Measurements from ENCODE around the gene C1orf198. TPM values are rescaled to one million over a fixed set of nuclear protein-coding genes. Genes with fewer than 3 reads are reported as not detected.

The C1orf198 gene
- total RNA-seq, 1 experiment from 2014 or later, result 20.5 TPM

DNA sequence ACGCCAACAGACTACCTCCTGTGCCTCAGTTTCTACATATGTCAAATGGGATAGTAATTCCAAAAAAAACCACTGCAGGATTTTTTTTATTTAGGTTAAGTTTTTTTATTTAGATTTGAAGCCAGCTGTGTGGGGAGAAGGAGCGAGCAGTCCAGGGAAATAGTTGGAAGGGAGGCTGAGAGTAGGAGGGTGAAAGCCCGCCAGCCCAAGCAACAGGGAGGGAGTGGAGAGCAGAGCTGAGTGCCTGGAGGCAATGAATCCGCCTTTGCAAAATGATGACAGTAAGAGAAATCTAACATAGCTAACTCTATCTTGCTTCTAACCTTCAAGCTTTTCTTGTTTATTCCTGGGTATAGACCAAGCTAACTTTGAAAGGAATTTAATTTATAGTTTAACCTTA is 15.6 kb upstream of the C1orf198 start:
- Histone ChIP-seq H3K9me3 (ENCODE audit: insufficient read depth, low read depth) (peaks cover 6% of the 10 kb centered on the region; the same call in 1 of the 2 replicates), H3K36me3 (ENCODE audit: low read depth) (no peaks in the 10 kb centered on the region), H4K20me1 (ENCODE audit: insufficient read depth) (no peaks in the 10 kb centered on the region), H3K4me1 (replicated peaks; ENCODE audit: insufficient read depth) (no peaks in the 10 kb centered on the region), H3K9me2 (ENCODE audit: insufficient read depth) (no peaks in the 10 kb centered on the region), H3K27ac (no peak overlapping the region), H3F3A (ENCODE audit: insufficient read depth, low read depth) (no peaks in the 10 kb centered on the region), H3K4me2 (no peak overlapping the region), H3K27me3 (ENCODE audit: insufficient read depth, low read depth) (peaks cover 58% of the 10 kb centered on the region), H3K79me2 (ENCODE audit: low read depth) (no peaks in the 10 kb centered on the region), H3K4me3 (no peak overlapping the region), H2AFZ (no peak overlapping the region)
- TF ChIP-seq, protein P1, sequence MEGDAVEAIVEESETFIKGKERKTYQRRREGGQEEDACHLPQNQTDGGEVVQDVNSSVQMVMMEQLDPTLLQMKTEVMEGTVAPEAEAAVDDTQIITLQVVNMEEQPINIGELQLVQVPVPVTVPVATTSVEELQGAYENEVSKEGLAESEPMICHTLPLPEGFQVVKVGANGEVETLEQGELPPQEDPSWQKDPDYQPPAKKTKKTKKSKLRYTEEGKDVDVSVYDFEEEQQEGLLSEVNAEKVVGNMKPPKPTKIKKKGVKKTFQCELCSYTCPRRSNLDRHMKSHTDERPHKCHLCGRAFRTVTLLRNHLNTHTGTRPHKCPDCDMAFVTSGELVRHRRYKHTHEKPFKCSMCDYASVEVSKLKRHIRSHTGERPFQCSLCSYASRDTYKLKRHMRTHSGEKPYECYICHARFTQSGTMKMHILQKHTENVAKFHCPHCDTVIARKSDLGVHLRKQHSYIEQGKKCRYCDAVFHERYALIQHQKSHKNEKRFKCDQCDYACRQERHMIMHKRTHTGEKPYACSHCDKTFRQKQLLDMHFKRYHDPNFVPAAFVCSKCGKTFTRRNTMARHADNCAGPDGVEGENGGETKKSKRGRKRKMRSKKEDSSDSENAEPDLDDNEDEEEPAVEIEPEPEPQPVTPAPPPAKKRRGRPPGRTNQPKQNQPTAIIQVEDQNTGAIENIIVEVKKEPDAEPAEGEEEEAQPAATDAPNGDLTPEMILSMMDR (conservative IDR thresholded peaks at IDR 0.05), result no peak
- TF ChIP-seq EZH2 (IDR thresholded peaks at IDR 0.05; ENCODE audit: low read depth), result no peak
- no peak for DNase-seq
- intact Hi-C loops (cut with micrococcal nuclease; ENCODE audit: unreplicated experiment), result no loop called here
- no TSS peak for BruUV-seq (replicated peaks)
- POLR2A ChIA-PET (ENCODE audit: unreplicated experiment), result no interaction called here
- CTCF ChIA-PET, result interaction anchor here (0.7 kb wide), 1 partner anchor 85 kb away, joined by 7 read pairs; no protein-coding TSS in a partner anchor

DNA sequence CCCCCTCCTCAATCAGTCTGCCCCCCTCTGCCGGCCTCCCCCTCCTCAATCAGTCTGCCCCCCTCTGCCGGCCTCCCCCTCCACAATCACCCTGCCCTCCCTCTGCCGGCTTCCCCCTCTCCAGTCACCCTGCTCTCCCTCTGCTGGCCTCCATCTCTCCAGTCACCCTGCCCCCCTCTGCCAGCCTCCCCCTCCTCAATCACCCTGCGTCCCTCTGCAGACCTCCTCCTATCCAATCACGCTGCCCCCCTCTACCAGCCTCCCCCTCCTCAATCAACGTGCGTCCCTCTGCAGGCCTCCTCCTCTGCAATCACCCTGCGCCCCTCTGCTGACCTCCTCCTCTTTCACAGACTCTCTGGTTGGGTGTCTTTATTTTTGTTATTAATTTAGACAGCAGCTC is 11.5 kb upstream of the C1orf198 start:
- no peak for TF ChIP-seq EZH2 (IDR thresholded peaks at IDR 0.05; ENCODE audit: low read depth)
- TF ChIP-seq, protein P1 (conservative IDR thresholded peaks at IDR 0.05), result no peak
- H3K9me2 ChIP-seq (ENCODE audit: insufficient read depth), result no peaks in the 10 kb centered on the region
- no peaks in the 10 kb centered on the region for H3K36me3 ChIP-seq (ENCODE audit: low read depth)
- peaks cover 46% of the 10 kb centered on the region for H3K27me3 ChIP-seq (ENCODE audit: insufficient read depth, low read depth)
- ChIA-PET CTCF (no interaction called here), POLR2A (ENCODE audit: unreplicated experiment) (no interaction called here)
- H2AFZ ChIP-seq, result no peak overlapping the region
- no peaks in the 10 kb centered on the region for H4K20me1 ChIP-seq (ENCODE audit: insufficient read depth)
- H3K4me3 ChIP-seq, result no peak overlapping the region
- intact Hi-C loops (cut with micrococcal nuclease; ENCODE audit: unreplicated experiment), result no loop called here
- no peak for DNase-seq
- H3K27ac ChIP-seq, result no peak overlapping the region
- peaks cover 5% of the 10 kb centered on the region; the same call in 1 of the 2 replicates for H3K9me3 ChIP-seq (ENCODE audit: insufficient read depth, low read depth)
- no peak overlapping the region for H3K4me2 ChIP-seq
- no peaks in the 10 kb centered on the region for H3K4me1 ChIP-seq (replicated peaks; ENCODE audit: insufficient read depth)
- H3F3A ChIP-seq (ENCODE audit: insufficient read depth, low read depth), result no peaks in the 10 kb centered on the region
- H3K79me2 ChIP-seq (ENCODE audit: low read depth), result no peaks in the 10 kb centered on the region
- no TSS peak for BruUV-seq (replicated peaks)

DNA sequence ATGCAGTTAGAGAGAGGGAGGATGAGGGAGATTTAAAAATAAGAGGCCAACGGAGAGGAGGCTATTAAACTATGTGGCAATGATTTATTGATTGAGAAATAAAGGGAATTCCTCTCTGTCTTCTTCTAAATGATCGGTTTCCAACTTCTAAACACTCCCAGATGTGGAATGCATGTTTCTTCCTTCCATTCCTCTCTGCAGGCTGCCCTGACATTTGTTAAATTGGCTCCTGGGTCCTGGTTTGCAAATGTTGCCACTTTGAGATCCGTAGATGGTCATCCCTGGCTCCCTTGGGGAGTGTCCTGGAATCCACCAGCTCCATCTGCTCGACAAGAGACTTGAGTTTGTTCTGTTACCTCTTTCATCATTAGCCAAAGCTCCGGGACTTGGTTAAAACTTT is 10.3 kb upstream of the C1orf198 start:
- ChIA-PET POLR2A (ENCODE audit: unreplicated experiment) (no interaction called here), CTCF (no interaction called here)
- Histone ChIP-seq H3K79me2 (ENCODE audit: low read depth) (no peaks in the 10 kb centered on the region), H3K27me3 (ENCODE audit: insufficient read depth, low read depth) (peaks cover 35% of the 10 kb centered on the region), H3K9me2 (ENCODE audit: insufficient read depth) (no peaks in the 10 kb centered on the region), H3K27ac (no peak overlapping the region), H3K9me3 (ENCODE audit: insufficient read depth, low read depth) (no peaks in the 10 kb centered on the region), H4K20me1 (ENCODE audit: insufficient read depth) (no peaks in the 10 kb centered on the region), H3F3A (ENCODE audit: insufficient read depth, low read depth) (no peaks in the 10 kb centered on the region), H3K4me3 (no peak overlapping the region), H2AFZ (no peak overlapping the region), H3K4me1 (replicated peaks; ENCODE audit: insufficient read depth) (no peaks in the 10 kb centered on the region), H3K36me3 (ENCODE audit: low read depth) (no peaks in the 10 kb centered on the region), H3K4me2 (no peak overlapping the region)
- TF ChIP-seq EZH2 (IDR thresholded peaks at IDR 0.05; ENCODE audit: low read depth), result no peak
- TF ChIP-seq, protein P1 (conservative IDR thresholded peaks at IDR 0.05), result no peak
- DNase-seq, result no peak
- intact Hi-C loops (cut with micrococcal nuclease; ENCODE audit: unreplicated experiment), result no loop called here
- BruUV-seq (replicated peaks), result no TSS peak
